ENCODE results near the gene ZFAND2B.

Gene ZFAND2B

GRCh38 chr2:219225350-219225749 lies 18.8 kb downstream of the ZFAND2B start:
- no peak for DNase-seq

GRCh38 chr2:219228041-219228910 lies 21.7 kb downstream of the ZFAND2B start:
- no peak for DNase-seq

GRCh38 chr2:219228911-219229304 lies 22.3 kb downstream of the ZFAND2B start:
- DNase-seq, result no peak

GRCh38 chr2:219229305-219230058 lies 22.9 kb downstream of the ZFAND2B start, which contains the start of the genes ANKZF1 and ATG9A:
Gene ANKZF1 (plus strand): TSS chr2:219229806. CDS start chr2:219230258, 452 bp downstream.
Gene ATG9A (minus strand): TSS chr2:219229636. CDS start chr2:219228024, 1,612 bp downstream.
- DNase-seq, result peak; percentile 96

- peak; percentile 21 for DNase-seq
Measured at GRCh38 chr2:219230059-219230540, 23.5 kb downstream of the ZFAND2B start.

- DNase-seq, result no peak
Measured at GRCh38 chr2:219234331-219234730, 27.7 kb downstream of the ZFAND2B start.

- no peak for DNase-seq
Measured at GRCh38 chr2:219243291-219243761, 36.7 kb downstream of the ZFAND2B start.

- DNase-seq, result no peak
Measured at GRCh38 chr2:219244789-219245147, 38.2 kb downstream of the ZFAND2B start.

GRCh38 chr2:219245148-219245898 lies 38.7 kb downstream of the ZFAND2B start, which contains the start of the genes GLB1L and STK16:
Gene GLB1L (minus strand): TSS chr2:219245444. CDS start chr2:219243573, 1,871 bp downstream.
Gene STK16 (plus strand): TSS chr2:219245479. CDS start chr2:219246000, 521 bp downstream.
- peak; percentile 85 for DNase-seq

- no peak for DNase-seq
Measured at GRCh38 chr2:219245899-219246230, 39.3 kb downstream of the ZFAND2B start.

GRCh38 chr2:219246559-219246958 lies 40.0 kb downstream of the ZFAND2B start:
- DNase-seq, result no peak

- no peak for DNase-seq
Measured at GRCh38 chr2:219247678-219248642, 41.4 kb downstream of the ZFAND2B start.

- no peak for DNase-seq
Measured at GRCh38 chr2:219248845-219249202, 42.2 kb downstream of the ZFAND2B start.

- peak; percentile 89 for DNase-seq
Measured at GRCh38 chr2:219249203-219249980, 42.8 kb downstream of the ZFAND2B start.

- DNase-seq, result no peak
Measured at GRCh38 chr2:219250049-219250781, 43.6 kb downstream of the ZFAND2B start.

GRCh38 chr2:219251656-219252055 lies 45.1 kb downstream of the ZFAND2B start:
- no peak for DNase-seq

- DNase-seq, result no peak
Measured at GRCh38 chr2:219252084-219252483, 45.5 kb downstream of the ZFAND2B start.

GRCh38 chr2:219252570-219252899 lies 46.0 kb downstream of the ZFAND2B start:
- no peak for DNase-seq

- DNase-seq, result peak; percentile 24
Measured at GRCh38 chr2:219252900-219253752, 46.5 kb downstream of the ZFAND2B start, which contains the start of gene TUBA4B. Gene TUBA4B (plus strand): TSS chr2:219253243. CDS start chr2:219253408, 165 bp downstream.
